MV-4-11 (cell line): Measurements from ENCODE around the gene BCCIP.

Experiments
- DNase-seq: peaks from one replicate; lab custom pipeline; 2025; lab: John Stamatoyannopoulos, UW

BCCIP gene

DNA sequence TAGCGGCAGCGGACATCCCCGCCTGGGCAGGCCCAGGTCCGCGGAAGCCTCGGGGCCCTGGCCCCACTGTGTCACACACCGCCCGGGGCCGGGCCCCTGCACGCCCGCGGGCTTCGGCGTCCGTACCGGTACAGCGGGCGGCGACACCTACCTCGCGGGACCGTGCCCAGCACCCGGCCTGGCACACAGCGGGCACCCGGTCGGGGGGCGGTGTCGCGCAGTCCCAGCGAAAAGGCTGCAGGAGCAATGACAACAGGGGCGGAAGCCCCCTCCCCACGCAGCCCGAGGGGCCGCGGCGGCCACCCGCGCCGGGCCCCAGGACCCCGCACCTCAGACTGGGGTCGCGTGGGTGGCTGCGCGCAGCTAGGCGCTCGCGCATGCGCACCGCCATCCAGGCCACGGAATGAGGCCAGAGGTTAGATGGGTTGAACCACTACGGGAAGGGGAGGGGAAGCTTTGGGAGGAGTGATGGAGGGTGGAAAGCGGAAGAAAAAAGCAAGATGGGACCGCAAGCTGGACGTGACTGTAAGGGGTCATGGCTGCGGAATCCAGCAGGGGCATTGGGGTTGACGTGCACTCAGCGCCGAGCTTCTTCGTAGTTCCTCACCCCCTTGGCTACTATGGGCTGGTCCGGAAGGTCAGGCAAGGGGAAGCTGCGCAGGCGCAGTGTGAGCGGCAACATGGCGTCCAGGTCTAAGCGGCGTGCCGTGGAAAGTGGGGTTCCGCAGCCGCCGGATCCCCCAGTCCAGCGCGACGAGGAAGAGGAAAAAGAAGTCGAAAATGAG lies at the start of gene BCCIP, which contains the start of gene UROS:
BCCIP (plus strand) TSS at position 669 of the 785 bp plus-strand sequence; CDS start at position 681, 12 bp downstream.
UROS (minus strand) TSS at position 381 of the 785 bp plus-strand sequence. CDS start 6,759 bp downstream, outside the sequence.
- peak; percentile 90 for DNase-seq

DNA sequence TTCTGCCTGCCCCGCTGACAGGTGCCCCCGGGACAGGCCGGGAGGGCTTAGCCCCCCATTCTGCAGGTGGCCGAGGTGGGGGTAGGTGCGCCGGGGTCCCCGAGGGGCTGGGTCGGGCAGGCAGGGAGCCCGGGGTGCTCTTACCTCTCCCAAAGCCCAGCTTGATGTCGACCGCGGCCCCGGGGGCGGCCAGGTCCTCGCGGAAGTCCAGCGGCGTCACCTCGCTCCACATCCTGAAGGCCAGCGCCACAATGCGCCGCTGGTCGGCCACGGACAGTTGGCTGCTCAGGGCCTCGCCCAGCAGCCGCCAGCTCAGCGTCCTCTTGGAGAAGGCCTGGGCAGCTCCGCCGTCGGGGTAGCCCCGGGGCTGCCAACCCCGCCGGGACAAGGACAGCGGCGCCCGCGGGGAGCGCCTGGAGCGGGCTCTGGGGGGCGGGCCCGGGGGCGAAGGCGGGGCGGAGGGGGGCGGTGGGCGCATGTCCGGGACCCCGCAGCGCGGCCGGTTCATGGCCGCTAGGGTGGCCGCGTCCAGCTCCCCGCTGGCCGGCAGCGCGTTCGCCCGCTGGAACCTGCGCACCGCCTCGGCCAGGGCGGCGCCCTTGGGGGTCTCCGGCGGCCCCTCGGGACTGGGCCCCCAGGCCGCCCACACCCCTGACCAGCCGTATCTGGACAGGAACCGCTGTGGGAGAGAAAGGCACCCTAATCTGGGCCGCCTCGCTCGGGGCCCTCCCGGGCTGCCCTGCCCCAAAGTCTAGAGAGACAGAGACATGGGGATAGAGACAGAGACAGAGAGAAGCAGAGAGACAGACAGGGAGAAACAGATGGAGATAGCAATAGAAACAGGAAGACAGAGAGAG lies 49.4 kb upstream of the BCCIP start:
- DNase-seq, result no peak

- no peak for DNase-seq
Measured at GRCh38 chr10:125774581-125775191, 48.7 kb upstream of the BCCIP start.

DNA sequence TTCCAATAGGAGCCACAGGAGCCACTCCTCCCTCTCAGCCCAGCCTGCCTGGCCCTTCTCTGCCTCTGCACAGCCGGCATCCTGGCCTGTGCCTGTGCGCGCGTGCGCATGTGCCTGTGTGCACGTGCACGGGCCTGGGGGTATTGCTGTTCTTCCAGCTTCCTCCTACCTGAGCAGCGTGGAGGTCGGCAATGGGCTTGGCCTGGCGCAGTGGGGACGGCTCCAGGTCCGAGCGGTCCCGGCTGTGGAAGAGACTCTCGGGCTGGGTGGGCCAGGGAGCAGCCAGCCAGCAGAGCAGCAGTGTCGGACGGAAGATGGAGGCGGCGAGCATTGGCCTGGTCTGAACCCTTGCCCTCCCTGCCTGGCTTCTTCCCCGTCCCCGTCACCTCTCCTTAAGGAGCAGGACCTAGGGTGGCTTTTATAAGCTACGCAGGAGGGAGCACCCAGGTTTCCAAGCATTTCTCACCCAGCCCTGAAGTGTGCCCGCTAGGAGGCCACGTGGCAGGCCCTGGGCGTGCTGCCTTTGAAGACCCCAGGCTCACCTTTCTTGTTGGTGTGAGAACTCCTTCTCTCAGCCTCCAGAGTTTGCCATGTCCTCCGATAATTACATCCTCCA lies 47.7 kb upstream of the BCCIP start, which contains the start of gene MMP21:
MMP21 (minus strand) TSS at position 331 of the 616 bp plus-strand sequence; CDS start at position 331, 0 bp downstream.
- DNase-seq, result no peak

DNA sequence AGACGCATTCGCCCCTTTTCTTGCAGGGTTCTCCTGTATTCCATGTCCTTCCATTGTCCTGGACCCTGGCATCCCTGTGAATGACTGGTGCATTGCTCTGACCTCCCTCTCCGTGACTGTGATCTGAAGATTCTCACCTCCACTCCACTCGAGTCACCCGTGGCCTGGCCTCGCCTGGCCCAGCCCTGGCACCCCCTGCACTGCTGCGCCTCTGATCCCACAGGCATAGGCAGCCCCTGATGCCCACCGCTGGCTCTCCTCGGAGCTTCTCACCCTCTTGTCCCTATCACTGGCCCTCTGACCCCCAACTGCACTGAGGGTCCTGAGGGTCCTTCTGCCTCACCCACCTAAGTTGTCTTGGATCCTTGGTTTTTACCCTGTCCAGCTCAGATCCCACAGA lies 45.5 kb upstream of the BCCIP start:
- no peak for DNase-seq

DNA sequence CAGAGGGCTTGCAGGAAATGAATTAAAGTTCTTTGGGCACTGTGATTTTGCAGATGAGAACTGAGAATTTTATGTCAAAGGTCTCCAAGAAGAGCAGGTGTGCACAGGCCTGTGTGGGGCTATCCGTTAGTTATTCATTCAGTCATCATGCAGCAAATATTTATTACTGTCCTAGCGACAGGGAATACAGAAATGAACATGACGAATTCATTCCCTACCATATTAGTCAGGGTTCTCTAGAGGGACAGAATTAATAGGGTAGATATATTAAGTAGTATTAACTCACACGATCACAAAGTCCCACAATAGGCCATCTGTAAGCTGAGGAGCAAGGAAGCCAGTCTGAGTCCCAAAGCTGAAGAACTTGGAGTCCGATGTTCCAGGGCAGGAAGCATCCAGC lies 44.8 kb upstream of the BCCIP start:
- no peak for DNase-seq

DNA sequence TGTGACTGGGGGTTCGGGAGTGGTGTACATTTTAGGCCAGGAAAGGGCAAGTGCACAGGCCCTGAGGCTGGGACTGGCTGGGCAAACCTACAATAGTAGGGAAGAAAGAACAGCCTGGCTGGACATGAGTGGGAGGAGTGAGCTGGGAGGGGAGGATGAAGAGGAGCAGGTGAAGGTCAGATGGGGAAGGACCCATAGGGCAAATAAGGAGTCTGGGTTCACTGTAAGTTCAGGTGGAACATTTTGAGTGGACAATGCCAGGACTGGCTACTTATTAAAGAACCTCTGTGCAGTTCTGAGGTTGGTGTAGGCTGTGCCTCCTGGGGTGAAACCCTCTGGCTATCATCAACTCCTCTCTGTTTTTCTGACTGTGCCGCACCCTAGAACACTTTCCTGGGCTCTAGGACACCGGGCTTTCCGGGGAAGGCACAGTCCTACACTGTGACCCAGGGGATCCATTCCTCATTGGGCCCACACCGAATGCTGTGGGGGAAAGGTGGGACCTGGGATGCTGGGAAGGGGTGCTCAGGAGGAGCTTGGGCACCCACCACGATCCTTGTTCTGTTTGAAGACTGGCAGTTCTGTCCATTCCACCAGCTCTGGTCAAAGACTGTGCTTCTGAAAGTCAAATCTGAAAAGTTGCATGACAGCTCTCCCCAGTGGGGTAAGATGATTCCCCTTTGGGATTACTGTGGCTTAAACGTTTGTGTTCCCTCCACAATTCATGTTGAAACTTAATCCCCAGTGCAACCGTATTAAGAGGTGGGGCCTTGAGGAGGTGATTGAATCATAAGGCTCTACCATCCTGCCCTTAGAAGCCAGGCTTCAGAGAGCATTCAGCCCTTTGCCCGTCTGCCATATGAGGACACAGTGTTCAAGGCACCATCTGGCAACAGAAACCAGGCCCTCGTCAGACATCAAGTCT lies 43.7 kb upstream of the BCCIP start:
- peak; percentile 15 for DNase-seq

DNA sequence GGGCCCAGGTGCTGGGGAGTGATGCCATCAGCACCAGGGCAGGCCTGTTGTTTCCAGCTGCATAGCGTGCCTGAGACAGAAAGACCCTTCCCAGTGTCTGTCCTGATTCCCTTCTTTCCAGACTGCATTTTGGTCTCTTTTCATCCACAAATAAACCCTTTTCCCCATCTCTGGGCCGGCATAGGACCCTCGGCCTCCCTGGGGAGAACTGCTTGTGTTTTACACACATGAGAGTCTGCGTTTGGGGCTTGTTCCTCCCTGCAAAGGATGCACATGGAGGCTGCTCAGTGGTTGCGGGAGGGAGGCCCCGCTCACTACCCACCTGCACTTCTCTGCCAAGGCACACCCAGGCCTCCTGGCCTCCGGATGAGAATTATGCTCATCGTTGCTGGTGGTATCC lies 42.0 kb upstream of the BCCIP start:
- no peak for DNase-seq

DNA sequence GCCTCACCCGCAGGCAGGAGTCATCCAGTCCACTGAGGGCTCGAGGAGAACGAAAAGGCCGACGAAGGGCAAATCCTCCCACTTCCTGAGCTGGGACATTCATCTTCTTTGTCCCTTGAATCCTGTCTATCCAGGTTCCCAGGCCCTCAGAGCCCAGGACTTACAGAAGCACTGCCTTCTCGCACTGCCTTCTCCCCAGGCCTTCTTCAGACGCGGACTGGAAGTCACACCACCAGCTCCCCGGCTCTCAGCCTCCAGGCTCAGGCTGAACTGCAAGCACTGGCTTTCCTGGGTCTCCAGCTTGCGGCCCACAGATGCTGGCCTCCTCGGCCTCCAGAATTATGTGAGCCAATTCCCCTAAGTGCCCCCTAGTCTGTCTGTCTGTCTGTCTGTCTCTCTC lies 41.3 kb upstream of the BCCIP start:
- DNase-seq, result no peak

- DNase-seq, result no peak
Measured at GRCh38 chr10:125782616-125783015, 40.7 kb upstream of the BCCIP start.

GRCh38 chr10:125783408-125783807 lies 39.9 kb upstream of the BCCIP start:
- DNase-seq, result no peak

- peak; percentile 71 for DNase-seq
Measured at GRCh38 chr10:125783957-125784356, 39.4 kb upstream of the BCCIP start.

- no peak for DNase-seq
Measured at GRCh38 chr10:125785791-125786190, 37.6 kb upstream of the BCCIP start.

DNA sequence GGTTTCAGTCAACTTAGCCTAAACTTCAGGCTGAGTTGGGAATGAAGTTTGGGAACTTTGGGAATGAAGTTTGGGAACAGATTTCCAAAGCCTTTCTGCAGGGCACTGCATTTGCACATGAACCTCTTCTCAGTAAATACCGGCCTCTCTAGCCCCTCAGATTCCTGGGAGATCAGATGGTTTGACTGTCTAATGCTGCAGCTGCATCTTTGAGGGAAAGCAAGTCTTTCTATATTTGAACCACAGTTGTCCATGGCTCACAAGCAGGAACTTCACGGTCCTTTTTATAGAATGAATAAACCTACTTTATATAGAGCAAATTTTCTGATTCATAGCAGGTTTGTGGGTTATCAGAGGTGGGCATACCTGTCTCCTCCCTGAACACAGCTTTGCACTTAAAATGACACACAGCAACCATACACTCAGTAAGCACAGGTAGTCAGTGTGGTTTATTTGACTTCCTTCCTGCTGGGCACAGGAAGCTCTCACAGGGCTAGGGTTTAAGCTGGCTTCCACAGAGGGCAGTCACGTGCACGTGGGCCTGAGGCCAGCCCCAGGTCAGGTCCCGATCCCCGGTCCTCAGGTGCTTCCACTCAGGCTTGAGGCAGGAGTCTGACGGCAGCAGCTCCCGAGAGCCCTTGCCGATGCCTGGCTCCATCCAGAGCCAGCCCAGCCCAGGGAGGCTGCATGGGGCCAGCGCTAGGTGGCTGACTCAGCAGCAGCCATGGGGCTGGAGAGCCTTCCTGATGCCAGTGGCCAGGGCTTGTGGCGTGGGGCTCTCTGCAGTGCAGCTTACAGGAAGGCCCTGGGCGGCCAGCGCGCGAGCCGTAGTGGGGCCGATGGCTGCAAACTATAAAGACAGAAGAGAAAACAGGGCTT lies 35.0 kb upstream of the BCCIP start:
- no peak for DNase-seq

- no peak for DNase-seq
Measured at GRCh38 chr10:125792342-125793300, 30.7 kb upstream of the BCCIP start.

DNA sequence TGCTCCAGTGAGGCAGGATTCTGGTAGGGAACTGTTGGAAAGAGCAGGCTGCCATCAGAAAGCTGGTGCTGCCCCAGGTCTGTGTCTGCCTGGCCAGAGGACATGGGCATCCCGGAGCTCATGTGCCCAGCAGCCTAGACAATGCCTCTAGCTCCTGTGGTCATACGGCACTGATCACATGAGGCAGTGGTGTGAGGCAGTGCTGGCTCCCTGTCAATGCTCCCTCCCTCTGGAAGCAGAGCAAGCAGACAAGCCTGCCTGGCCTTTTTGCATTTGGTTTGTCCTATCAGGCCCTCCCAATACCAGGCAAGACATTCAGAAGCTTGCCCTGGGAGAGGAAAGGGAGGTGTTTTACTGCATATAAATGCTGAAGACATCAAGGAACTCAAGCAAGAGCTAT lies 28.2 kb upstream of the BCCIP start:
- DNase-seq, result no peak

- DNase-seq, result no peak
Measured at GRCh38 chr10:125795637-125796190, 27.6 kb upstream of the BCCIP start.

DNA sequence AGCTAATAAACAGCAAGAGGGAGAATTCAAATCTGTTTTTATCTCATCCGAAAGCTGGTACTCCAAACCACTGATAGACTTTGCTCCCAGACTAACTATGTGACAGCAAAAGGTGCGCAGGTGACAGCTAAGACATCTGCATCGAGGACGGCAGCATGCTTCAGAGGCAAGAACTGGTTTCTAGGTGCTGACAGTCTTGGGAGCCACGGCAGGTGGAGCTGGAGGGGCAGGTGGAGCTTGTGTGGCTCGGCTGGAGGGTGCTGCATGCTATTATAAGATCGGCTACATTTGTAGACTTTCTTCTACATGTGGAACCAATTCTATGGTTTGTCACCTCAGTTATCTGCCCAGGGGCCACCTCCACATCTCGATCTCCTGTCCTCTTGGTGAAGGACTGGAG lies 25.9 kb upstream of the BCCIP start:
- no peak for DNase-seq
